NCI-H2107 treated with DMSO at 0.1 percent for 48 hours (cell line): ENCODE data around the gene KIF1B.

Experiments
- DNase-seq: peaks from one replicate; lab custom pipeline; 2025; ENCODE audit not compliant: unreplicated experiment; lab: John Stamatoyannopoulos, UW

The KIF1B gene, protein sequence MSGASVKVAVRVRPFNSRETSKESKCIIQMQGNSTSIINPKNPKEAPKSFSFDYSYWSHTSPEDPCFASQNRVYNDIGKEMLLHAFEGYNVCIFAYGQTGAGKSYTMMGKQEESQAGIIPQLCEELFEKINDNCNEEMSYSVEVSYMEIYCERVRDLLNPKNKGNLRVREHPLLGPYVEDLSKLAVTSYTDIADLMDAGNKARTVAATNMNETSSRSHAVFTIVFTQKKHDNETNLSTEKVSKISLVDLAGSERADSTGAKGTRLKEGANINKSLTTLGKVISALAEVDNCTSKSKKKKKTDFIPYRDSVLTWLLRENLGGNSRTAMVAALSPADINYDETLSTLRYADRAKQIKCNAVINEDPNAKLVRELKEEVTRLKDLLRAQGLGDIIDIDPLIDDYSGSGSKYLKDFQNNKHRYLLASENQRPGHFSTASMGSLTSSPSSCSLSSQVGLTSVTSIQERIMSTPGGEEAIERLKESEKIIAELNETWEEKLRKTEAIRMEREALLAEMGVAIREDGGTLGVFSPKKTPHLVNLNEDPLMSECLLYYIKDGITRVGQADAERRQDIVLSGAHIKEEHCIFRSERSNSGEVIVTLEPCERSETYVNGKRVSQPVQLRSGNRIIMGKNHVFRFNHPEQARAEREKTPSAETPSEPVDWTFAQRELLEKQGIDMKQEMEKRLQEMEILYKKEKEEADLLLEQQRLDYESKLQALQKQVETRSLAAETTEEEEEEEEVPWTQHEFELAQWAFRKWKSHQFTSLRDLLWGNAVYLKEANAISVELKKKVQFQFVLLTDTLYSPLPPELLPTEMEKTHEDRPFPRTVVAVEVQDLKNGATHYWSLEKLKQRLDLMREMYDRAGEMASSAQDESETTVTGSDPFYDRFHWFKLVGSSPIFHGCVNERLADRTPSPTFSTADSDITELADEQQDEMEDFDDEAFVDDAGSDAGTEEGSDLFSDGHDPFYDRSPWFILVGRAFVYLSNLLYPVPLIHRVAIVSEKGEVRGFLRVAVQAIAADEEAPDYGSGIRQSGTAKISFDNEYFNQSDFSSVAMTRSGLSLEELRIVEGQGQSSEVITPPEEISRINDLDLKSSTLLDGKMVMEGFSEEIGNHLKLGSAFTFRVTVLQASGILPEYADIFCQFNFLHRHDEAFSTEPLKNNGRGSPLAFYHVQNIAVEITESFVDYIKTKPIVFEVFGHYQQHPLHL (N-terminal part only)

DNA sequence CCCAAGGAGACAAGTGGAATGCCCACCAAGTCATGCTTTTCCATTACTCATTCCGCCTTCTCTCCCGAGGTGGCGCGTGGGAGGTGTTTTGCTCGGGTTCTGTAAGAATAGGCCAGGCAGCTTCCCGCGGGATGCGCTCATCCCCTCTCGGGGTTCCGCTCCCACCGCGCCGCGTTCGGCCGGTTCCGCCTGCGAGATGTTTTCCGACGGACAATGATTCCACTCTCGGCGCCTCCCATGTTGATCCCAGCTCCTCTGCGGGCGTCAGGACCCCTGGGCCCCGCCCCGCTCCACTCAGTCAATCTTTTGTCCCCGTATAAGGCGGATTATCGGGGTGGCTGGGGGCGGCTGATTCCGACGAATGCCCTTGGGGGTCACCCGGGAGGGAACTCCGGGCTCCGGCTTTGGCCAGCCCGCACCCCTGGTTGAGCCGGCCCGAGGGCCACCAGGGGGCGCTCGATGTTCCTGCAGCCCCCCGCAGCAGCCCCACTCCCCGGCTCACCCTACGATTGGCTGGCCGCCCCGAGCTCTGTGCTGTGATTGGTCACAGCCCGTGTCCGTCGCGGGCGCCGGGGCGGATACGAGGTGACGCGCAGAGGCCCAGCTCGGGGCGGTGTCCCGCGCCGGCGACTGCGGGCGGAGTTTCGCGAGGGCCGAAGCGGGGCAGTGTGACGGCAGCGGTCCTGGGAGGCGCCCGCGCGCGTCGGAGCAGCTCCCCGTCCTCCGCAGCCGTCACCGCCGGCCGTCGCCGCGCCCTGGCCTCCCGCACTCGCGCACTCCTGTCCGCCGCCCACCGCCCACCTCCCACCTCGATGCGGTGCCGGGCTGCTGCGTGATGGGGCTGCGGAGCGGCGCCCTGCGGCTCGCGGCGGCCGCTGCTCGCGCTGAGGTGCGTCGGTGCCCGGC, at the start of gene KIF1B:
KIF1B (plus strand) TSS at position 666 of the 906 bp plus-strand sequence. CDS start 21,759 bp downstream, outside the sequence.
- no peak for DNase-seq

DNA sequence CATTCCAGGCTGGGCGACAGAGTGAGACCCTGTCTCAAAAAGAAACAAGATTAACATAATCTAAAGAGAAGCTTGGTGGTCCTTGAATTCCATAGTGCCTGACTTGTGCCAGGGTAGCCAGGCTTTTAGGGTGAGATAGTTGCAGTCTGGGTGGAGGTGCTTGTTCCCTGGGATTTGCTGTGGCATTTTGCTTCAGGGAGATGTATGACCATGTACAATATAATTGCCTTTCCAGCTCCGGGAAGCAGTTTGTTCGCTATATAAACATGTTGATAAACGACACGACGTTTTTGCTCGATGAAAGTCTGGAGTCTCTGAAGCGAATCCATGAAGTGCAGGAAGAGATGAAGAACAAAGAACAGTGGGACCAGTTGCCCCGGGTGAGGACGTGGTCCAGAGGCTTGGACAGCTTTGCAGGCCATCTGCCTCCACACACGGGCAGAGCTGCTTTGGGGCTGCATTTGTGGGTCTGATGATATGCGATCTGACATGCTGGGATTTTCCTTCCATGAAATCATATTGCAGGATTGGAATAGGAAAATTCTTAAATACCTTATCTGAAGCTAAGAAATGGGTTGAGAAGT, 49.4 kb upstream of the KIF1B start:
- no peak for DNase-seq

DNA sequence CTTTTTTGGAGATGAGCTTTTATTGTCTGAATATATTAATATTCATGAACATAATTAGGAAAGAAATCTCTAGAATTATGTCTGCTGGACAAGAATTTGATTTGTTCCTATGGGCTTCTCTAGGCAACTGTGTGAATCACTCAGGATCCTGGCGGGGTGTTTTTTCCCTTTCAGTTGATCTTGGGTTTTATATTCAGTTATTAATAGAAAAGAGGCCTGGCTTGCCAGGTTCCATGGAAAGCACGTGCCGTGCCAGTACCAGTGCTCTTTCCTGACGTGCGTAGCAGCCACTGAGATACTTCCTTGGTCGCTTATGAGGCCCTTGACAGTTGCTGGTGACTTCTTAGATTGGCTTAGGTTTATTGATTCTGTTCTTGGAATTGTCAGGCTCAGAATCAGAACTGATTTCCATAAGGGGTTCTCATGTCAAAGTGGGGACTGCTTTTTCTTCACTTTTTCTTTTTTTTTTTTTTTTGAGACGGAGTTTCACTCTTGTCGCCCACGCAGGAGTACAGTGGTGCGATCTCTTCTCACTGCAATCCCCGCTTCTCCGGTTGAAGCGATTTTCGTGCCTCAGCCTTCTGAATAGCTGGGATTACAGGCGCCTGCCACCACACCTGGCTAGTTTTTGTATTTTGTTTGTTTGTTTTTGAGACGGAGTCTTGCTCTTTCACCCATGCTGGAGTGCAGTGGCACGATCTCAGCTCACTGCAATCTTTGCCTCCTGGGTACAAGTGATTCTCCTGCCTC, 48.7 kb upstream of the KIF1B start:
- no peak for DNase-seq

DNA sequence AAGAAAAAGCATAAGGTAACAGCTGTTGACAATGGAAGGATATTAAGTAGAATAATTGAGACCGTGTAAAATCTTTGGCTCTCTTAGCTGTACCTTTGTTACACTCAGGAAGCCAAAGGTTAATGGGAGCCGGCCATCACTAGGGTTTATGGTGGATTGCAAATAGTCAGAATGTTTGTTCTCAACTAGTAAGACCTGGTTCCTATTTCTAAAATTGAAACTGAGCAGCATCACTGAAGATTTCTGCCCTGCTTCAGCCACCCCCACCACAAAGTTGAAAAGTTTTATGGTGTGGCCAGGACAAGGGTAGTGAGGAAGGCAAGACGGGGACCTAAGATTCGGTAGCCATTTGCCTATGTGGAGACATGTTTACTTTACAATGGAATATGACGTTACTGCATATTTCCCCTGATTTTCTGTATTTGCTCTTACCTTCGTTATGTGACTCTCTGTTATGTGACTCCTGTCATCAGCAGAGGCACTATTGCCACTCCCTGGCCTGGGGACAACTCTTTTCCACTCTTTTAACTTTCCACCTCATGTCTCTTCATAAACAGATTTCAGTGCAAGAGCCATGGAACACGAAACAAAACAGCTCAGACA, 41.4 kb upstream of the KIF1B start:
- no peak for DNase-seq

DNA sequence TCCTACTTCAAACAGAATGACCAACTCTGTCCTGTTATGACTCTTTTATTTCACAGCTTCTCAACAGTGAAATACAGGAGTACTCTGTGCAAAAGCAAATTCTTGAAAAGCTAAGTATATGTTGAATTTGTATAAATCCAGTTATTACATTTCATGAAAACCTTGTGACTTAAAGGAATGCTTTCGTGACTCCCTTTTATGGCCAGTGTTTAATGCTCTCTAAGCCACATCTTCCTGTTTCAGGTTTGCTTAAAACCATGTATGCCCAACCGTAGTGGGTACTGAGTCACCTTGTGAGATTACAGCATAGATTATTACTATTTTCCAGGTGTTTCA, 40.2 kb upstream of the KIF1B start:
- DNase-seq, result no peak

DNA sequence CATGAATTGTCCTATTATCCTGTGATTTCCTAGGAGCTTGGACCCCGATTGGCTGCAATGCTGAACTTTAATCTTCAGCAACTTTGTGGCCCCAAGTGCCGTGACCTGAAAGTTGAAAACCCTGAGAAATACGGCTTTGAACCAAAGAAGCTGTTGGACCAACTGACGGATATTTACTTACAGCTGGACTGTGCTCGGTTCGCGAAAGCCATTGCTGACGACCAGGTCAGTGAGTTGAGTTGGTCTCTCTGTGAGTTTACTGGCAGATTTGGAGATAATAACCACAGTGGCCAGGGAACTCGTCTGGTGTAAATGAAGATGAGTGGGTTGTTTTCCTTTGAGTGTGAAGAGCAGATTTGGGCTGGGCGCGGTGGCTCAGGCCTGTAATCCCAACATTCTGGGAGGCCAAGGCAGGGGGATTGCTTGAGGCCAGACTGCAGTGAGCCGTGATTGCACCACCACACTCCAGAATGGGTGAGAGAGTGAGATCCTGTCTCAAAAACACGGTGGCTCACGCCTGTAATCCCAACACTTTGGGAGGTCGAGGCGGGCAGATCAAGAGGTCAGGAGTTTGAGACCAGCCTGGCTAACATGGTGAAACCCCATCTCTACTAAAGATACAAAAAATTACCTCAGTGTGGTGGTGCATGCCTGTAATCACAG, 39.1 kb upstream of the KIF1B start:
- DNase-seq, result no peak

DNA sequence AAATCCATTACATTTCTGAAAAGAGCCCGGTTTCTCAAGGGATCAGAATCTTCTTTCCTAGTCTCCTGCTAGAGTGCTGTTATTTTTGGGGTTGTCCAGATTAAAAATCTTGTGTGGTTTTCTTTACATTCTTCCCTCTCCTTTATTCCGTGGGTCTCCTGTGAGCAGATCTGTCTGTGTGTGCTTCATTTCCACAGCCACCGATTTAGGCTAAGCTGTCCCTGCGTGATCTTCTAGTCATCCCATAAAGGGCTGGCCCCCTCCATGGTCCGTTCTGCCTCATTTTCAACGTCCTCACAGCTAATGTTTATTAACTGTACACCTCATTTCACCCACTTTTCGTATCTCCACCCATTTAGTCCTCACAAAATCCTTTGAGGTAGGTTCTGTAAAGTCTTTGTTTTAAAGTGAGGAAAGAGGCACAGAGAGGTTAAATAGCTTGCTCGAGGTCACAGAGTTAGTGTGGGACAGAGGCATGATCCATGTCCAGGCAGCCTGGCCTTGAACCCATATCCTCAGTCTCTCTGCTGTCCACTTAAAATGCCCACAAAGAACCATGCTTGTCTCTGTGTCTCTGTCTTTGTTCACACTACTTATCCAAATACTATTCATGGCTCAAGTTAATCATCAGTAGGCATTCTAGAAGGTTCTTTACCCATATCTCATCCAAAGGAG, 38.2 kb upstream of the KIF1B start:
- DNase-seq, result no peak

DNA sequence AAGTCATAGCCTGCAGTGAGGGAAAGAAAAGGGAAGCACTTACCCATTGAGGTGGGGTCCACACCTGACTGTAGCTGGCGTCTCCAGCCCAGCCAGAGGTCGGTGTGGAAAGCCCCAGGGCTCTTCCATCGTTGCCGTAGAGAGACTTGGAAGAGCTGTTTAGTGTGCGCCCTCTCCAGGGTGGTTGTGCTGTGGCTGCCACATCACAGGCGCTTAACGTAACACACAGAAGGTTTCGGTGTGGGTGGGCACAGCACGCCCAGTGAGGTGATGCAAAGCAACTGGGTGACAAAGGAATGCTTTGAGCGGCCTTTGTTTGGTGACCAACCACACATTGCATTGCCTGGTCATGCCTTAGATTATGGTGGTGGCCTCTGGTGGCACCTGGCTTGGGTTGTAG, 36.8 kb upstream of the KIF1B start:
- DNase-seq, result no peak

DNA sequence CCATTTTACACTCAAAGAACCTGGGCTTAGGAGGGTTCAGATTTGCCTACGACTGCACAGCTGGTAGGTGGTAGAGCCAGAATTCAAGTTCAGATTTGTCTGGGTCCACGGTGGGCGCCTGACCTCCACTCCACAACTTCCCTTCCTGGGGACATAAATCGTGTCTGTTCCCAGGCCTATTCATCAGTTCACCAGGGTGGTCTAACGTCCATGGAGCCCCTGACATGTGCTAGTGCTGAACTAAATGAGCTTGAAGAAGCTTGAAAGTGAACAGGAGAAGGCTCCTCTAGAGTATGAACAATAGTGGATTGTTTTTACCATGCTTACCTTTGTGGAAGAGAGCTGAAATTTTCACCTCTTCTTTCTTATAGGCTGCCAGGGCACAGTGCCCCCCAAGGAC, 32.5 kb upstream of the KIF1B start:
- no peak for DNase-seq

DNA sequence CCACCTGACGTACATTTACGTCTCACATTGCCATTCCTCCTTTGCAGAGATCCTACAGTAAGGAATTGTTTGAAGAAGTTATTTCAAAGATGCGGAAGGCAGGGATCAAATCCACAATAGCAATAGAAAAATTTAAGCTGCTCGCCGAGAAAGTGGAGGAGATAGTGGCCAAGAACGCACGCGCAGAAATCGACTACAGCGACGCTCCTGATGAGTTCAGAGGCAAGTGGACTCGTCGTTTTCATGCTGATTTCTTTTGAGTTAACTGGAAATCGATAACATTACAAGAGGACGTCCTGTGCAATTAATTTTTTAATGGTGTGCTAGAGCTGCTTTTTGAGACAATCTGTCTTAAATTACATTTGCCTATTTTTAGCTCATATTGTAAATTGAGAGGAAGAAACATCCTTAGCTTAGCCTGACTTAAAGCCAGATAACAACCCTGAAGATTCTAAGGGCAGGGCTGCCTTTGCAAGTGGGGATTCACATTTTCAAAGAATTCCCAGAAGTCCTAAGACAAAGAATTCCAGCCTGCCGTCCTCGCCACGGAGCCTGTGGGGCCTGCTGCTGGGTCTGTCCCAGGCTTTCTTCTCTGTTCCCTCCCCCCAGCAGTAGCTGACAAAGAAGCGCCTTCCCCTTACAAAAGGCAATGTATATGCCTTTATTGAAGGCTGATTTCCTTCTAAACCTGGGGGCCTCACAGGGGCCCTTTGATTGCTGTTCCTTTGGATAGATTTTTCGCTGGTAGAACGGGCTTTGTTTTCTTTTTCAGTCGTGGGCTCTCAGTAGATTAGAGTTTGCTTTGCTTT, 31.6 kb upstream of the KIF1B start:
- no peak for DNase-seq

DNA sequence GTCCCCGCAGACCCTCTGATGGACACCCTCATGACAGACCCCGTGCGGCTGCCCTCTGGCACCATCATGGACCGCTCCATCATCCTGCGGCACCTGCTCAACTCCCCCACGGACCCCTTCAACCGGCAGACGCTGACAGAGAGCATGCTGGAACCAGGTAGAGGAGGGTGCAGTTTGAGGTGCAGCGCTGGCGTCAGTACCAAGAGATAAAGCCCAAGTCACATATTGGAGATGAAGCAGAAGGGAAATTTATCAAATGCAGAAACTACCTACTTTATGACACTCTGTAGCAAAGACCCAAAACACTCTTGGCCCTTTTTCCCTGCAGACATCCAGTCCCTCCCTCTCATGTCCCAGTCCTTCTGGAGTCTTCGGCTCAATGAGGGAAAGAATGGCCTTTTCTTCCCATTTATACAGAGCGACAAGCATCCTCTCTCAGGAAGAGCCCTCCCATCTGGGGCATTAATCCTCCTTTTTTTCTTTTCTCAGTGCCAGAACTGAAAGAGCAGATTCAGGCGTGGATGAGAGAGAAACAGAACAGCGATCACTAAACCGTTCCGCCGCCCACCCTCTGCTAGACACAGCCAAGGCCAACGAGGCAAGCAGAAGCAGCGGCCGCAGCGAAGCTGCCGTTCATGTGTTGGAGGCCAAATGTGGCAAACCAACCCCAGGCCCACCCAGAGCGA, 30.8 kb upstream of the KIF1B start:
- no peak for DNase-seq

DNA sequence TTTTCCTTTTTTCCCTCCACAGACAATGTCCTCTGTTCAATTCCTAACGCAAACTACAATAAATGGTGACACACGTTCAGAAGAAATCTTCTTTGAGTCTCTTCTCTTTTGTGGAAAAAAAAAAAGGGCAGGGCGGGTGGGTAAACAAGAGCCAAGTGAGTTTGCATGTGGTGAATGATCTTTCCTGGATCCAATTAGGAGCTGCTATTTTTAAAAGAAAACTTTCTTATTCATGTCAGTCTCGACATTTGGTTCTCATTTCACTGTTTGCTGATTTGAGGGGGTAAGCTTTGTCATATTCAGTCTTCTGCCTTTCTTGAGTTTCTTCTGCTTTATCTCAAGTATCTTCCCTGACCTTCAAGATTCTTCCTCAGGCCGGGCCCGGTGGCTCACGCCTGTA, 29.2 kb upstream of the KIF1B start:
- no peak for DNase-seq

DNA sequence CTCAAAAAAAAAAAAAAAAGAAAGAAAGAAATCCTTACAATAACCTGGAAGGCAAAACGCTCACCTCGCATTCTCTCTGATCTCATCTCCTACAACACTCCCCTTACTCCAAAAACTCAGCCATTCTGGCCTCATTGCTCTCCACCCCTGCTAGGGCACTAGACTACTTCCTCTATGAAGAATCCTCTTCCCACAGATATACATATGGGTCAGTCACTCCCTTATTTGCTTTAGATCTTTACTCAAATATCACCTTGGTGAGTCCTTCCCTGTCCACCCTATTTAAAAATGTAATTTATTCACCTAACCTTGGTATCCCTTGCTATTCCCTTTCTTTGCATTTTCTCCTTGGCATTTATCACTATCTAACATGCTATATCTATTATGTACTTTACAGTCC, 24.6 kb upstream of the KIF1B start:
- DNase-seq, result no peak

DNA sequence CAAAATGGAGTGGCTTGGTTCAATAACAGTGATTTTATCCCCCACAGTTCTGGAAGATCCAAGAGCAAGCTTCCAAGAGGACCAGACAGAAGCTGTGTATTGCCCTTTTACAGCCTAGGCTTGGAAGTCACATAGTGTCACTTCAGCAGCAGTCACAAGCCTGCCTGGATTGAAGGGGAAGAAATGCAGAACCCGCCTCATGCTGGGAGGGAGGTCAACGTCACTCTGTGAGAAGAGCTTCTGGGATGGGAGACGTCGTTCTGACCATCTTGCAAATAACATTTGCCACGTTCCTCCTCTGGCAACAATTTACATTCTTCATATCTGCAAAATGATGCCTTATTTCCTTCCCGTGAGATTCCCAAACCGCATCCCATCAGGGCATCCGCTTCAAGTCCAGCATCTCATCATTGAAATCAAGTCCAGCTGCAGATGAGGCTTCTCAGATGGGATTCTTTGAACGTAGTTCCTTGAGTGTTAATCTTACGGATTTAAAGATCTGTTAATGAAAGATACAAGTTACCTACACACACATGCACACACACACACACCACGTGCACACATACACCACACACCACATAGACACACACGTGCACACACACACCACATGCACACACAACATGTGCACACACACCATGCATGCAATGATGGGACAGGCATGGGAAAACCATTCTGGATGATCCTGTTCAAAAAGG, 23.9 kb upstream of the KIF1B start:
- DNase-seq, result no peak

DNA sequence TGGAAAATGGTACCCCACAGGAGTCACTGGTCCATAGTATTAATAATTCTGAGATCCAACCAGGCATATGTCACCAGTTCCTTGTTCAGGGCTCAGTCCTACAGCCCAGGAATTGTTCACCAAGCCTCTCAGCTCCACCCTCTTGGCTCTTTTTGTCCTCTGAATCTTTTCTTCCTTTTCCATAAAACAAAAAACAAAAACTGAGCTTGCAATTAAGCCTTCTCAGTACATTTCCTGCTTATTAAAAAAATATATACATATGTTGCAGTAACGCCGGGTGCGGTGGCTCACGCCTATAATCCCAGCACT, 23.4 kb upstream of the KIF1B start:
- no peak for DNase-seq

DNA sequence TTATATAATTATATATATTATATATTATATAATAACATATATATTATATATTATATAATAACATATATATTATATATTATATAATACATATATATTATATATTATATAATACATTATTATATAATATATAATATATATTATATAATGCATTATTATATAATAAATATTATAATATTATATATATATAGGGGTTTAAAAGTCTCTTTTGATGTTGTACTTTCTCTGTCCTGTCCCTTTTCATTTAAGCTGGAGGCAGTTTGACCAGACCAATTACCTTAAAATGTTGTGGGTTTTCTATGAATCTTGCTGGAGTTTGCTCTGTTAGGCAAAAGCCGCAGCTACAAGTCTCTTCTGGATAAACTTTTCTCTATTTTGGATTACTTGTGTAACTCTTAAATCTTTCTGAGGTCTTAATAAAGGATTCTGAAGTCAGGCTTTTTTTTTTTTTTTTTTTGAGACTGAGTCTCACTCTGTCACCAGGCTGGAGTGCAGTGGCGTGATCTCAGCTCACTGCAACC, 22.2 kb upstream of the KIF1B start:
- DNase-seq, result no peak
